22Rv1 (cell line): Measurements from ENCODE around the gene PRDM16.

Experiments used
- H3K27ac ChIP-seq: fragments of 450-650 bp; 2 replicates; pipeline ENCODE4 v1.5.1; 2017
- CTCF ChIP-seq: fragments of 450-650 bp; IDR thresholded peaks from 2 replicates; pipeline ENCODE4 v1.5.1; 2017; ENCODE audit warnings: mild to moderate bottlenecking
- ZFX ChIP-seq: fragments of 450-650 bp; IDR thresholded peaks from 2 replicates; pipeline ENCODE4 v1.6.1; 2017; ENCODE audit warnings: antibody characterized with exemption, borderline replicate concordance

PRDM16 gene

GRCh38 chr1:3442331-3442730 lies 373.3 kb downstream of the PRDM16 start:
- TF ChIP-seq ZFX (no peak), CTCF (no peak)
- no peak overlapping the region for H3K27ac ChIP-seq

GRCh38 chr1:3442901-3443300 lies 373.9 kb downstream of the PRDM16 start:
- TF ChIP-seq CTCF (no peak), ZFX (no peak)
- H3K27ac ChIP-seq, result no peak overlapping the region

GRCh38 chr1:3443807-3444206 lies 374.8 kb downstream of the PRDM16 start:
- no peak overlapping the region for H3K27ac ChIP-seq
- no peak for TF ChIP-seq CTCF
- TF ChIP-seq ZFX, result no peak

GRCh38 chr1:3444298-3444697 lies 375.3 kb downstream of the PRDM16 start:
- TF ChIP-seq ZFX, result no peak
- no peak for TF ChIP-seq CTCF

GRCh38 chr1:3444736-3445135 lies 375.7 kb downstream of the PRDM16 start:
- H3K27ac ChIP-seq, result no peak overlapping the region
- TF ChIP-seq CTCF (no peak), ZFX (no peak)

More at GRCh38 chr1:3444298-3444697, 375.3 kb downstream of the PRDM16 start:
- H3K27ac ChIP-seq, result no peak overlapping the region

GRCh38 chr1:3450202-3450863 lies 381.3 kb downstream of the PRDM16 start:
- no peak overlapping the region for H3K27ac ChIP-seq
- TF ChIP-seq CTCF (no peak), ZFX (no peak)

GRCh38 chr1:3450983-3451382 lies 382.0 kb downstream of the PRDM16 start:
- TF ChIP-seq CTCF, result no peak
- no peak for TF ChIP-seq ZFX
- no peak overlapping the region for H3K27ac ChIP-seq
